Glutamatergic neuron (in vitro differentiated cells): Measurements from ENCODE around the gene TANC2. TPM values are rescaled to one million over a fixed set of nuclear protein-coding genes. Genes with fewer than 3 reads are reported as not detected.

ENCODE experiments used
- DNase-seq: peaks from one replicate; pipeline ENCODE4 v3.0.0; 2022
- H3K27ac Mint-ChIP-seq: one replicate; pipeline ENCODE4 v1.8.0; 2020; ENCODE audit warnings: mild to moderate bottlenecking, mixed read lengths, inconsistent platforms; ENCODE audit not compliant: unreplicated experiment
- H3K27me3 Mint-ChIP-seq: one replicate; pipeline ENCODE4 v1.8.0; 2020; ENCODE audit warnings: mild to moderate bottlenecking, moderate library complexity, mixed read lengths, inconsistent platforms; ENCODE audit not compliant: unreplicated experiment
- H3K36me3 Mint-ChIP-seq: one replicate; pipeline ENCODE4 v1.8.0; 2020; ENCODE audit warnings: mild to moderate bottlenecking, mixed read lengths, inconsistent platforms; ENCODE audit not compliant: unreplicated experiment
- H3K4me1 Mint-ChIP-seq: one replicate; pipeline ENCODE4 v1.8.0; 2020; ENCODE audit warnings: mild to moderate bottlenecking, low read depth, mixed read lengths, inconsistent platforms; ENCODE audit not compliant: unreplicated experiment
- H3K4me3 Mint-ChIP-seq: one replicate; pipeline ENCODE4 v1.8.0; 2020; ENCODE audit warnings: mild to moderate bottlenecking, mixed read lengths, inconsistent platforms; ENCODE audit not compliant: unreplicated experiment
- H3K9me3 Mint-ChIP-seq: one replicate; pipeline ENCODE4 v1.8.0; 2020; ENCODE audit warnings: mild to moderate bottlenecking, moderate library complexity, mixed read lengths, inconsistent platforms; ENCODE audit not compliant: unreplicated experiment
- total RNA-seq: library from RNA; stranded (reverse); fragmentation: NEBNext Ultra II Directional; extraction: Animal tissue kit (Norgen Biotek cat#: 25700); gene quantifications from one replicate; pipeline ENCODE4 v1.2.1, GENCODE V29; 2021; ENCODE audit not compliant: unreplicated experiment
- TF ChIP-seq, protein P1 (sequence below): fragments of 200-600 bp; sonication (generic); IDR thresholded peaks from one replicate; pipeline ENCODE4 v1.5.0; 2021; ENCODE audit not compliant: partially characterized antibody, unreplicated experiment

The TANC2 gene
- total RNA-seq, 1 donor from 2014 or later = 136 TPM

DNA sequence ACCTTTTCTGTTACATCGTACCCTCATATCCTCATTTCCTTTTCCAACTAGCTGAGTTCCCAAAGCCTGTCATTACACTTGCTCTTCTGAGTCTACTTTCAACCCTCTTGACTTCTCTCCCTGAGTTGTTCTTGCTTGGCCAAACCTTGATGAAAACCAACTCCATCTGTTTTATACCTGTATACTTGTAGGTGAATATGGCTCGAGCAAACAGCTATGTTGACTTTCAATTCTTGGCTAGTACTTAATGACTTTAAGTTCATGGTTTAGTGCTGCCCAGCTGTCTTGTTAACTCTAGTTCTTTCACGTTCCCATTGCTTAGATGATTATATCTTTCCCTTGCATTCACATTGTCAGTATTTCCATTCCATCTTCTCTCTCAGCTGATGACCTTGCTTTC lies 14.8 kb downstream of the TANC2 start:
- H3K9me3 Mint-ChIP-seq = peaks cover 3% of the 10 kb centered on the region
- no peaks in the 10 kb centered on the region for H3K27me3 Mint-ChIP-seq
- H3K4me3 Mint-ChIP-seq = no peak overlapping the region
- TF ChIP-seq, protein P1, sequence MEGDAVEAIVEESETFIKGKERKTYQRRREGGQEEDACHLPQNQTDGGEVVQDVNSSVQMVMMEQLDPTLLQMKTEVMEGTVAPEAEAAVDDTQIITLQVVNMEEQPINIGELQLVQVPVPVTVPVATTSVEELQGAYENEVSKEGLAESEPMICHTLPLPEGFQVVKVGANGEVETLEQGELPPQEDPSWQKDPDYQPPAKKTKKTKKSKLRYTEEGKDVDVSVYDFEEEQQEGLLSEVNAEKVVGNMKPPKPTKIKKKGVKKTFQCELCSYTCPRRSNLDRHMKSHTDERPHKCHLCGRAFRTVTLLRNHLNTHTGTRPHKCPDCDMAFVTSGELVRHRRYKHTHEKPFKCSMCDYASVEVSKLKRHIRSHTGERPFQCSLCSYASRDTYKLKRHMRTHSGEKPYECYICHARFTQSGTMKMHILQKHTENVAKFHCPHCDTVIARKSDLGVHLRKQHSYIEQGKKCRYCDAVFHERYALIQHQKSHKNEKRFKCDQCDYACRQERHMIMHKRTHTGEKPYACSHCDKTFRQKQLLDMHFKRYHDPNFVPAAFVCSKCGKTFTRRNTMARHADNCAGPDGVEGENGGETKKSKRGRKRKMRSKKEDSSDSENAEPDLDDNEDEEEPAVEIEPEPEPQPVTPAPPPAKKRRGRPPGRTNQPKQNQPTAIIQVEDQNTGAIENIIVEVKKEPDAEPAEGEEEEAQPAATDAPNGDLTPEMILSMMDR = no peak
- no peak for DNase-seq
- H3K36me3 Mint-ChIP-seq = peaks cover 11% of the 10 kb centered on the region
- no peaks in the 10 kb centered on the region for H3K4me1 Mint-ChIP-seq
- H3K27ac Mint-ChIP-seq = no peak overlapping the region

DNA sequence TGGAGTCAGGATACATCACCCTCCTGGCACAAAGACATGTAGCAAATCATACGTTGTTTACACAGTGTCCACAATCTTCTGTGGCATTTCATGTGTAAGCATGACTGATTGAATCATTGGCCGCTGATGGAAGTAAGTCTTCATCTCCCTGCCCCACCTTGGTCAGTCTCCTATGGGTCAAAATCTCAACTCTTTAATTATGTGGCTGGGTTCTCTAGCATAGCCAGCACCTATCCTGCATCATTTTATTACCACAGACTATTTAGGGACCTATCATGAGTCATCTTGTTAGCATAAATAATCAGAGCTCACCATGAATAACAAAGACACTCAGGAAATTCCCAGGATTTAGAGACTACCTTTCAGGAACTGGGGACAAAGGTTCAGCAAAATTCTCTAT lies 15.9 kb downstream of the TANC2 start:
- DNase-seq = no peak
- Mint-ChIP-seq H3K36me3 (peaks cover 13% of the 10 kb centered on the region), H3K27ac (no peak overlapping the region), H3K4me1 (no peaks in the 10 kb centered on the region), H3K4me3 (no peak overlapping the region), H3K9me3 (peaks cover 3% of the 10 kb centered on the region), H3K27me3 (no peaks in the 10 kb centered on the region)
- TF ChIP-seq, protein P1 = no peak

DNA sequence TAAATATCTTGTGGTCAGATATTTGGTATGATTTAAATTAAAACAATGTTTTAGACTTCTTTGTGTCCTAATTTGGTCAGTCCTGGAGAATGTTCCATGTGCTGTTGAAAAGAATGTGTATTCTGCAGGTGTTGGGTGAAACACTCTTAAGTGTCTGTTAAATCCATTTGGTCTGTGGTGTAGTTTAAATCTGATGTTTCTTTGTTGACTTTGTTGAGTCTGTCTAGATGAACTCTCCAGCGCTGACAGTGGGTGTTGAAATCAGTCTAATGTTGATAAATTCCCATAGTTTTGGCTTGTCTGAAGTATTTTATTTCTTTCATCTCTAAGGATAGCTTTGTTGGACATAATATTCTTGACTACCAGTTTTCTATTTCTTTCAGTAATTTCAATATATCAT lies 18.8 kb downstream of the TANC2 start:
- Mint-ChIP-seq H3K9me3 (peaks cover 3% of the 10 kb centered on the region), H3K36me3 (peaks cover 13% of the 10 kb centered on the region), H3K4me3 (no peak overlapping the region), H3K27me3 (no peaks in the 10 kb centered on the region), H3K4me1 (no peaks in the 10 kb centered on the region), H3K27ac (no peak overlapping the region)
- TF ChIP-seq, protein P1 = no peak
- no peak for DNase-seq

DNA sequence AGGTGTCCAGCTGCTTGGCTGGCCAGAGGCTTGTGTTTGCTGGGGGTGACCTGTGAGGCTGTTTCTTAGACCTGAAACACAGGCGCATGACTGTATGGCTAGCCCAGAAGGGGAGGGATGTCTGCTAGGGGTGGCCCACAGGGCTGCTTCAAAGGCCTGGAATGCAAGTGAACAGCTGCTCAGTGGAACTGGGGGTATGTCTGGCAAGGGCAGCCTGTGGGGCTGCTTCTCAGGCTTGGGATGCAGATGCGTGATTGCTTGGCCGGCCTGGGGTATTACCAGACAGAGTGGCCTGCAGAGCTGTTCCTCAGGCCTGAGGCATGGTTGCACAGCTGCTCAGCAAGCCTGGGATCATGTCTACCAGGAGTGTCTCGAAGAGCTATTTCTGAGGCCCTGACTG lies 20.5 kb downstream of the TANC2 start:
- Mint-ChIP-seq H3K4me1 (no peaks in the 10 kb centered on the region), H3K27me3 (no peaks in the 10 kb centered on the region)

DNA sequence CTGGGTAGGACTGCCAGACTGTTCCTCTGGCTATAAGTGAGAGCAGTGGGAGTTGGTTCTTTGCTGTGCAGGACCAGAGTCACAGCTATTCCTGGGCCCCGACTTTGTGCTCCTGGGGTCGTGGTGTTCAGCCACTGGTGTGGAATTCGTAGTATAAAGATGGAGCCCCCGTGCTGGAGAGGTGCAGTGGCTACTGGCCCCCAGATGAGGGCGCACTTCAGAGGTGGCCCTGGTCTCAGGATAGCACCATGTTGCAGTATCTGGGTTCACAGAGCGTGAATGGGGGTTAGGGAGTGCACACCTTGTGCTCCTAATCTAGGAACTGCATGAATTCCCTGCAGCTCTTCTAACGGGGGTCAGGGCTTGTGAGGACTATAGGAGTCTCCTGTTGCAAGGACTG lies 21.1 kb downstream of the TANC2 start:
- TF ChIP-seq, protein P1 = peak; percentile 37
- no peak overlapping the region for H3K4me3 Mint-ChIP-seq
- H3K27me3 Mint-ChIP-seq = no peaks in the 10 kb centered on the region
- H3K9me3 Mint-ChIP-seq = peaks cover 3% of the 10 kb centered on the region
- no peak for DNase-seq
- H3K4me1 Mint-ChIP-seq = no peaks in the 10 kb centered on the region
- H3K36me3 Mint-ChIP-seq = peaks cover 13% of the 10 kb centered on the region
- H3K27ac Mint-ChIP-seq = no peak overlapping the region

More for the DNA sequence above, 20.5 kb downstream of the TANC2 start:
- H3K36me3 Mint-ChIP-seq = peaks cover 13% of the 10 kb centered on the region
- TF ChIP-seq, protein P1 = no peak
- no peak for DNase-seq
- no peak overlapping the region for H3K27ac Mint-ChIP-seq
- H3K9me3 Mint-ChIP-seq = peaks cover 3% of the 10 kb centered on the region
- no peak overlapping the region for H3K4me3 Mint-ChIP-seq
